Ammon's horn (tissue), 1 donor: ENCODE results near the gene PCDHAC1.
"Not testable (repeated sequence)": the region's sequence is repeated elsewhere in the genome, so short reads cannot be mapped to it uniquely, and the experiment has no call there.

Experiments
- DNase-seq: peaks from one replicate; pipeline ENCODE4 v3.0.0-alpha.2; 2016; ENCODE audit warnings: low spot score

PCDHAC1 gene, protein sequence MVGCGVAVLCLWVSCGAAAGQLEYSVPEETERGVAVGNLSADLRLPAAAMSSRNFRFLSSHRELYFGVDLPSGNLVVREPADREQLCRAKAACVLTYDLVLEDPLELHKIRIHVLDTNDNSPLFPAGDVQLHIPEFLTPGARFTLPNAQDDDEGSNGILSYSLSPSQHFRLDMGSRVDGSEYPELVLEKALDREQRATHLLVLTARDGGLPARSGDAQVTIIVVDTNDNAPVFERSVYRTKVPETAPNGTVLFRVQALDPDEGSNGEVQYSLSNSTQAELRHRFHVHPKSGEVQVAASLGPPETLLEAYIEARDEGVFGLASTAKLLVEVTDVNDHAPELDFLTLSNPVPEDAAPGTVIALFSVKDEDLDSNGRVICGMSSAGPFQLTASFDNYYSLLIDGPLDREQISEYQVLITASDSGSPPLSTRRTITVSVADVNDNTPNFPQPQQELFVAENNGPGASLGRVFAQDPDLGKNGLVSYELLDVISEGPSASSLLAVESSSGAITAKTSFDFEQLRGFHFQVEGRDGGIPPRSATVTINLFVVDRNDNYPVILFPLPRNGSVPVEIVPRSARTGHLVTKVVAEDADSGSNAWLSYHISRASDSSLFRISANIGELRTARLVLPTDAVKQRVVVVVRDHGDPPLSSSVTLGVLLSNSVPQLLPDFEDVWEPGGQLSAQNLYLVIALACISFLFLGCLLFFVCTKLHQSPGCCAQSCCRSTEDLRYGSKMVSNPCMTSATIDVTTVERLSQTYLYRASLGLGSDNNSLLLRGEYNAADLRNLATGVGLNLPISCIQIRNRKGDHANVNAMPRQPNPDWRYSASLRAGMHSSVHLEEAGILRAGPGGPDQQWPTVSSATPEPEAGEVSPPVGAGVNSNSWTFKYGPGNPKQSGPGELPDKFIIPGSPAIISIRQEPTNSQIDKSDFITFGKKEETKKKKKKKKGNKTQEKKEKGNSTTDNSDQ

DNA sequence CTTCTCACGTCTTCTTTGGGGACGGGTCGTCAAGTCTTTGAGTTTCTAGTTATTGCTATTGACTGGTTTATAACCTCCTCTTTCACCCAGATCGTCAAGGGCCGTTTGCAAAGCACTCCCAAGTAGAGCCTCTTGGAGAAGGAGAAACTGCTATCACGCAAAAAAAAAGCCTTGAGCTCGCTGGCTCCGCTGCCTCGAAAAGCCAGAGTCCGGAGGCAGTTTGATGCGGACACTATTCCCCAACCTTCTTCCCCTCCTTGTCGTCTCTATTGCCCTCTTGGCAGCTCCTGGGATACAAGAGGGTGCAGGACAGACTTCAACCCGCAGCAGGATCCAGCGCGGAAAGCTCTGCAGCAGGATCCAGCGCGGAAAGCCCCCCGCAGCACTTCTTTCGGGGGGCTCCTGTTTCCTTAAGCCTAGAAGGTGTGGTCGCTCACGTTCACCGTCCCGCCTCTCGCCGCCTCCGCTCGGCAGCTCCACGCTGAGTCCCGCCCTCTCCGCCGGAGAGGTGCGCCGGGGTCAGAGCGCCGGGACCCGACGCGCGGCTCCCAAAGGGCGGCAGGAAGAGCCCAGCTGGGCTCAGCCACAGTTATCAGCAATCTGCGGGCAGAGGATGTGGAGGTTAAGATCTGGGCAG is at the start of gene PCDHAC1:
Gene PCDHAC1, plus strand, starts transcription at position 494 of the 637 bp plus-strand sequence. CDS start 594 bp downstream, outside the sequence.
- DNase-seq = no peak

DNA sequence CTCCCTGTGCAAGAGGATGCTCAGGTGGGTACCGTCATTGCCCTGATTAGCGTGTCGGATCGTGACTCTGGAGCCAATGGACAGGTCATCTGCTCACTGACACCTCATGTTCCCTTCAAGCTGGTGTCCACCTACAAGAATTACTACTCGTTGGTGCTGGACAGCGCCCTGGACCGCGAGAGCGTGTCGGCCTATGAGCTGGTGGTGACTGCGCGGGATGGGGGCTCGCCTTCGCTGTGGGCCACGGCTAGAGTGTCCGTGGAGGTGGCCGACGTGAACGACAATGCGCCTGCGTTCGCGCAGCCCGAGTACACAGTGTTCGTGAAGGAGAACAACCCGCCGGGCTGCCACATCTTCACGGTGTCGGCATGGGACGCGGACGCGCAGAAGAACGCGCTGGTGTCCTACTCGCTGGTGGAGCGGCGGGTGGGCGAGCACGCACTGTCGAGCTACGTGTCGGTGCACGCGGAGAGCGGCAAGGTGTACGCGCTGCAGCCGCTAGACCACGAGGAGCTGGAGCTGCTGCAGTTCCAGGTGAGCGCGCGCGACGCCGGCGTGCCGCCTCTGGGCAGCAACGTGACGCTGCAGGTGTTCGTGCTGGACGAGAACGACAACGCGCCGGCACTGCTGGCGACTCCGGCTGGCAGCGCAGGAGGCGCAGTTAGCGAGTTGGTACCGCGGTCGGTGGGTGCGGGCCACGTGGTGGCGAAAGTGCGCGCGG is 49.4 kb upstream of the PCDHAC1 start:
- DNase-seq = not testable (repeated sequence)

DNA sequence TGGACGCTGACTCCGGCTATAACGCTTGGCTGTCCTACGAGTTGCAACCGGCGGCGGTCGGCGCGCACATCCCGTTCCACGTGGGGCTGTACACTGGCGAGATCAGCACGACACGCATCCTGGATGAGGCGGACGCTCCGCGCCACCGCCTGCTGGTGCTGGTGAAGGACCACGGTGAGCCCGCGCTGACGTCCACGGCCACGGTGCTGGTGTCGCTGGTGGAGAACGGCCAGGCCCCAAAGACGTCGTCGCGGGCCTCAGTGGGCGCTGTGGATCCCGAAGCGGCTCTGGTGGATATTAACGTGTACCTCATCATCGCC is 48.9 kb upstream of the PCDHAC1 start:
- no peak for DNase-seq

- no peak for DNase-seq
These were observed 44.1 kb upstream of the PCDHAC1 start, which contains the start of gene PCDHA13 for GRCh38 chr5:140881889-140882590. TSS of gene PCDHA13 (plus strand) at chr5:140882124. CDS start at chr5:140882269, 145 bp downstream.

DNA sequence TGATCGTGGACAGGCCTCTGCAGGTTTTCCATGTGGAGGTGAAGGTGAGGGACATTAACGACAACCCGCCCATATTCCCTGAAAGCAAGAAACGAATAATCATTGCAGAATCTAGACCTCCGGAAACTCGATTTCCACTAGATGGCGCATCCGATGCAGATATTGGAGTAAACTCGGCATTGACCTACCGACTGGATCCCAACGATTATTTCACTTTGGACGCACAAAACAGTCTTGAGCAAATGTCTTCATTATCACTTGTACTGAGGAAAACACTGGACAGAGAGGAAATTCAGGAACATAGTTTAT is 43.6 kb upstream of the PCDHAC1 start:
- peak; percentile 17 for DNase-seq

DNA sequence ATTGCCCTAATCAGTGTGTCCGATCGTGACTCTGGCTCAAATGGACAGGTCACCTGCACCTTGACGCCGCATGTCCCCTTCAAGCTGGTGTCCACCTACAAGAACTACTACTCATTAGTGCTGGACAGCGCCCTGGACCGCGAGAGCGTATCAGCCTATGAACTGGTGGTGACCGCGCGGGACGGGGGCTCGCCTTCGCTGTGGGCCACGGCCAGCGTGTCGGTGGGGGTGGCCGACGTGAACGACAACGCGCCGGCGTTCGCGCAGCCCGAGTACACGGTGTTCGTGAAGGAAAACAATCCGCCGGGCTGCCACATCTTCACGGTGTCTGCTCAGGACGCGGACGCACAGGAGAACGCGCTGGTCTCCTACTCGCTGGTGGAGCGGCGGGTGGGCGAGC is 42.7 kb upstream of the PCDHAC1 start:
- no peak for DNase-seq

- DNase-seq = no peak
These were observed 42.0 kb upstream of the PCDHAC1 start for GRCh38 chr5:140883927-140884697.

DNA sequence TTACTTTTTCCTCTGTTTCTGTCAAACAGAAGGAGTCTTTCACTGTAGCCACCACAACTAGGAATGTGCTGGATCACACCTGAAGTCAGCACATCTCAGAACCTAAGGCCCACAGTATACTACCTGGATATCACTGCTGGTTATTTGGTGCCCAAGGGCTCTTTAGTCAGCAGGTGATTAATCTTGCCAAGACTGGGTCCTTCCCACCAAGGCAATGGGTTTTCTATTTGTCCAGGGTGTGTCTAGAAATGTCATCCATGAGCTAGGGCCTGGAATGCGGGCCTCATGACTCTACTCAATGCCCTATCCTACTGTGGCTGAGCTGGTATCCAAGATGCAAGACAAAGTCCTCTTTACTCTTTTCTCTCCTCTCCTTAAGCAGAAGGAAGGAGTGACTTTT is 9.8 kb upstream of the PCDHAC1 start:
- DNase-seq = no peak

- peak; percentile 6 for DNase-seq
These were observed 2.5 kb upstream of the PCDHAC1 start for GRCh38 chr5:140923601-140924000.

DNA sequence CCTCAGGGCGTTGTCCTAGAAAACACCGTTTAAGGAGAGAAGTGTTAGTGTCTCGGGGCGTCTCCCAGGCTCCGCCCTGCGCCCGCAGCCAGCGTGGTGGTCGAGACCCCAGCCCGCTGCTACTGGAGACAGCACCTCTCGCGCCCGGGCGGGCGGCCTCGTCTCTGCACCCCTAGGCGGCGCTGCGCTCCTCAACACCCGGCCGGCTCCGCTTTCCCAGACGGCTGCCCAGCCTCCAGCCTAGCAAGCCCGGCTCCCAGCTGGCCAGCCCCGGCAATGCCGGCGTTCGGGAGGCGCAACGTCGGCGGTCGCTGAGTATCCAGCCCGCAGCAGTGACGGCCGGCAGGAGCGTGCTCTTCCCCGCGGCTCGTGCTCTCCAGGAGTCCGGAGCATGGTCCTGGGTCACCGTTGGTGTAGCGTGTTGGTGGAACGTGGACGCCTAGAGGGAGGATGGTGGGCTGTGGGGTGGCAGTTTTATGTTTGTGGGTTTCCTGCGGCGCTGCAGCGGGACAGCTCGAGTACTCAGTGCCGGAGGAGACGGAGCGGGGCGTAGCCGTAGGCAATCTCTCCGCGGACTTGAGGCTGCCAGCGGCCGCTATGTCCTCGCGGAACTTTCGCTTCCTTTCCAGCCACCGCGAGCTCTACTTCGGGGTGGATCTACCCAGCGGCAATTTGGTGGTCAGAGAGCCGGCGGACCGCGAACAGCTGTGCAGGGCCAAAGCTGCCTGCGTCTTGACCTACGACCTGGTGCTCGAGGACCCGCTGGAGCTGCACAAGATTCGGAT is 536 bp downstream of the PCDHAC1 start:
- peak; percentile 83 for DNase-seq

DNA sequence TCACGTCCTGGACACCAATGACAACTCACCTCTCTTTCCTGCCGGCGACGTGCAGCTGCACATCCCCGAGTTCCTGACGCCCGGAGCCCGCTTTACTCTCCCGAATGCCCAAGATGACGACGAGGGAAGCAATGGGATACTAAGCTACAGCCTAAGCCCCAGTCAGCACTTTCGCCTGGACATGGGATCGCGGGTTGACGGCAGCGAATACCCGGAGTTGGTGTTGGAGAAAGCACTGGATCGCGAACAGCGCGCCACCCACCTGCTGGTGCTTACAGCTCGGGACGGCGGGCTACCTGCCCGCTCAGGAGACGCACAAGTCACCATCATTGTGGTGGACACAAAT is 1.1 kb downstream of the PCDHAC1 start:
- DNase-seq = no peak

DNA sequence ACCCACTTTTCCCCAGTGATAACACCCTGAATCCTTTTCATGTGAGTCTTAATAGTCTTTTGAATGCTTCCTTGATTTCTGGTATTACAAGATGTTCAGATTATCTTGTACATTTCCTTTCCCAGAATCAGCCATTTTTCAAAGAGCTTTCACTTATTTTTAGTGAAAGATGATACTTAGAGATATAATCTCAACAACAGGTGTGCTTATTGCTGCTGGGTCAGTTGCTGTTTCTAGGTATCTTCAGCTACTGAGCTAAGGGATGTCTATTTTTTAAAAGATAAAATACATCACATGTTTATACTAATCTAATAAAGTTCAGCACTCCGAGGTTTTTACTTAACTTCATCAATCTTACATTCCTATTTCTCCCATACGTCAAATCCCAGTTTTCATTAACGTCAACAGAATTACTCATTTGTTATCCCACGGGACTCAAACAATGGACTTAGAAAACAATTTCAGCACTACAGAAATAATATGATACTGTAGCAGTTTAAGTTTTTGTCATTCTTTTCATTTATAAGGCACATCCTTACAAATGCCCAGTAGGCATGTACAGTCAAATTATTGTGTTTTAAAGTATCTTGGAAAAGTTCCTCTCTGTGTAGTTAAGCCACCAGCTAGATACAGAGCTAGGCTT is 9.0 kb downstream of the PCDHAC1 start:
- DNase-seq = no peak

DNA sequence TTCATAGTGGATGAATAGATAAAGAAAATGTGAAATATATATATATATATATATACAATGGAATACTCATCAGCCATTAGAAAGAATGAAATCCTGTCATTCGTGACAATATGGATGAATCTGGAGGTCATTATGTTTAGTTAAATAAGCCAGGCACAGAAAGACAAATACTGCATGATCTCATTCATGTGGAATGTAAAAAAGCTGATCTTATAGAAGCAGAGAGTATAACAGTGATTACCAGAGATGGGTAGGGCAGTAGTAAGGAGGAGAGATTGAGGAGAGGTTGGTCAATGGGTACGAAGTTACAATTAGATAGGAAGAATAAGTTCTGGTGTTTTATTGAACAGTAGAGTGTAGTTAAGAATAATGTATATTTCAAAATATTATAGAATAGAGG is 20.5 kb downstream of the PCDHAC1 start:
- DNase-seq = no peak

DNA sequence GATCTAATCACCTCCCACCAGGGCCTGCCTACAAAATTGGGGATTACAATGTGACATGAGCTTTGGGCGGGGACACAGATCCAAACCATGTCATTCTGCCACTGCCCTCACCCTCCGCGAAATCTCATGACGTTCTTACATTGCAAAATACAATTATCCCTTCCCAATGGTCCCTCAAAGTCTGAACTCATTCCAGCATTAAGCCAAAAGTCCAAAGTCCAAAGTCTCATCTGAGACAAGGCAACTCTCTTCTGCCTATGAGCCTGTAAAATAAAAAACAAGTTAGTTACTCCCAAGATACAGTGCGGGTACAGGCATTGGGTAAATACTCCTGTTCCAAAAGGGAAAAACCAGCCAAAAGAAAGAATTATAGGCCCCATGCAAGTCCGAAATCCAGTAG is 25.5 kb downstream of the PCDHAC1 start:
- no peak for DNase-seq

DNA sequence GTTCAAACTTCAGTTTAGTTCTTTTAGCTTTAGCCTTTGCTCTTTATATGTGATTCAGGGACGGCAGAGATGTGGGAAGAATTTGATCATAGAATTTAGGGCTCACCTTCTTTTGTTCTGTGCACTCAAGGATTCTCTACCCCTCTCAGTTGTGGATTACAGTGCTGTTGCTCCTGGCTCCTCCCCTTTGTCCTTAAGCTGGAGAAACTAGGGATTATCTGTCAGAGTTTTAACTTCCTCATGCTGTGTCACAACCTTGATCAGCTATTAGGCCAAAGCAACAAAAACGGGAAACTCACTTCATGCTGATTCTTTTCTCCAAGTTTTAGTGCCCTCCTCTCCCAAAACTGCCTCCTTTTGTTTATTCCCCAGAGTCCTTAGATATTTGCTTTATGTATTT is 27.1 kb downstream of the PCDHAC1 start:
- no peak for DNase-seq

GRCh38 chr5:140962190-140962589 is 36.1 kb downstream of the PCDHAC1 start:
- DNase-seq = no peak

DNA sequence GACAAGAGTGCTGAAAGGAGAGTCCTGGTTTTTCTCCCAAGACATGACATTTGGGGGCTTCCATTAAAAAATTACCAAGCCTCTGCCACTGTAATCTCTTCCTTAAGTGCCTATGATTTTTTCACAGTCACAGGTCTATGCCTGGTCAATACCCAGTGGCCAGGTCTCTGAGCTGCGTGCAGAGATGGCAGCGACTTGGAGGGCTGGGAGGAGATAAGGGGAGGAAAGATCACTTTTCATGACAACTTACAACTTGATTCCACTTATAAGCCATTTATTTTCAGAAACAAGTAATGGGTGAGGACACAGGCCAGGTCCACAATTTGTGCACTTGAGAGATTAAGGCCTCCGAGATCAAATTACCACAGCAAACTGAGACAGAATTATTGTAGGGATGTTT is 38.3 kb downstream of the PCDHAC1 start:
- no peak for DNase-seq

DNA sequence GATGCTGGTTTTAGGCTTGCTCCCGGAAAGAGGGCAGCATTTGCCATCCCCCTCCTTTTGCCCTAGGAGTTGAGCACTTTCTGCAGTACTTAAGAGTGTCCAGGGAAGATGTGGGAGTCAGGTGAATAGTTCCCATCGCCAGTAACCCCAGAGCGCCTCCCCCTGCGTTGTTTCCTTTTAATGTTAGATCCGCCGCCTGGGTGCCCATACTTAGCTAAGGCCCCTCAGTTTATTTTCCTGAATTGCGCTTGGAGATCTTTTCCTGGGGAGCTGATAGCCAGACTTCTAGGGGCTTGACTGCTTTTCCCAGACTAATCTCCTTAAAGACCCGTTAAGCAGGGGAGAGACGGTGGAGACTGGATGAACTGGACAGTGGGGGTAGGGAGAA is 39.8 kb downstream of the PCDHAC1 start:
- peak; percentile 44 for DNase-seq
